Mammary epithelial cell (primary cell): ENCODE measurements around the gene TBL1X.

Experiments
- EZH2 ChIP-seq: IDR thresholded peaks from 2 replicates; pipeline ENCODE4 v1.6.1; 2012; ENCODE audit warnings: low read length, inconsistent platforms, borderline replicate concordance
- TF ChIP-seq, protein P1 (sequence below), 2 donors: IDR thresholded peaks in 1 of 2; conservative IDR thresholded peaks in 1 of 2; 2 replicates each; pipeline ENCODE4 v1.5.1; 2011 to 2012; ENCODE audit warnings: inconsistent platforms in 2 of 2, low read length in 2 of 2, mild to moderate bottlenecking in 2 of 2, control low read depth in 1 of 2, low read depth in 1 of 2; ENCODE audit not compliant: insufficient read depth in 1 of 2; ENCODE audit errors: extremely low read depth in 1 of 2

DNA sequence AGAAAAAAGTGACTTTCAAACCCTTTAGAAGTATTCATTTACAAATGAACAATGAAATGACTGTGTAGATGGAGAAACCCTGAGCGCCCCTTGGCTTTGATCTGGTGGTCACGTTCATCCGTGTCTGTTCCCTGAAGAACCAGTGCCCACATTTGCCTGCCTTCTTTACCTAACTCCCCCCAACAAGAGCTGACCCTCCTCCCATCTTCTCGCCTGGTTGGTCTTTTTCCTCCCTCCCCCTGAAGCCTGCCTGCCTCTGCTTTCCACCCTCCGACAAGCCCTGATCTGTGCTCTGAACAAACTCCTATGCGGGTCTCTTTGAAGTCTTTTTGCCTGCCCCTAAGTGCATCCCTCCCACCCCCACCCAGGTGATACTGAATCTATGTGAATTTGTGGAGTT, 18.5 kb downstream of the TBL1X start:
- TF ChIP-seq, protein P1, sequence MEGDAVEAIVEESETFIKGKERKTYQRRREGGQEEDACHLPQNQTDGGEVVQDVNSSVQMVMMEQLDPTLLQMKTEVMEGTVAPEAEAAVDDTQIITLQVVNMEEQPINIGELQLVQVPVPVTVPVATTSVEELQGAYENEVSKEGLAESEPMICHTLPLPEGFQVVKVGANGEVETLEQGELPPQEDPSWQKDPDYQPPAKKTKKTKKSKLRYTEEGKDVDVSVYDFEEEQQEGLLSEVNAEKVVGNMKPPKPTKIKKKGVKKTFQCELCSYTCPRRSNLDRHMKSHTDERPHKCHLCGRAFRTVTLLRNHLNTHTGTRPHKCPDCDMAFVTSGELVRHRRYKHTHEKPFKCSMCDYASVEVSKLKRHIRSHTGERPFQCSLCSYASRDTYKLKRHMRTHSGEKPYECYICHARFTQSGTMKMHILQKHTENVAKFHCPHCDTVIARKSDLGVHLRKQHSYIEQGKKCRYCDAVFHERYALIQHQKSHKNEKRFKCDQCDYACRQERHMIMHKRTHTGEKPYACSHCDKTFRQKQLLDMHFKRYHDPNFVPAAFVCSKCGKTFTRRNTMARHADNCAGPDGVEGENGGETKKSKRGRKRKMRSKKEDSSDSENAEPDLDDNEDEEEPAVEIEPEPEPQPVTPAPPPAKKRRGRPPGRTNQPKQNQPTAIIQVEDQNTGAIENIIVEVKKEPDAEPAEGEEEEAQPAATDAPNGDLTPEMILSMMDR (conservative IDR thresholded peaks at IDR 0.05 in 1 of 2, IDR thresholded peaks at IDR 0.05 in 1 of 2; ENCODE audit: extremely low read depth in 1 of 2, insufficient read depth in 1 of 2, low read depth in 1 of 2, low read length in 2 of 2) = no peak
- TF ChIP-seq EZH2 = no peak
